ENCODE results near the gene PPP2CA. TPM values are rescaled to one million over a fixed set of nuclear protein-coding genes. Genes with fewer than 3 reads are reported as not detected.

Gene PPP2CA
- total RNA-seq, 1 donor from 2014 or later: 162 TPM

GRCh38 chr5:134242146-134242545 lies 16.3 kb upstream of the PPP2CA start:
- TF ChIP-seq CTCF (conservative IDR thresholded peaks at IDR 0.05; ENCODE audit: low read depth, low read length): no peak
- no peak overlapping the region for H3K4me3 ChIP-seq (ENCODE audit: low read depth, low read length)
- no peak for DNase-seq (ENCODE audit: low read depth)

GRCh38 chr5:134240421-134240962 lies 14.6 kb upstream of the PPP2CA start:
- no peak for TF ChIP-seq CTCF (conservative IDR thresholded peaks at IDR 0.05; ENCODE audit: low read depth, low read length)
- no peak for DNase-seq (ENCODE audit: low read depth)

GRCh38 chr5:134236820-134237219 lies 10.9 kb upstream of the PPP2CA start:
- no peak for DNase-seq (ENCODE audit: low read depth)
- TF ChIP-seq CTCF (conservative IDR thresholded peaks at IDR 0.05; ENCODE audit: low read depth, low read length): no peak

More at GRCh38 chr5:134240421-134240962, 14.6 kb upstream of the PPP2CA start:
- H3K4me3 ChIP-seq (ENCODE audit: low read depth, low read length): no peak overlapping the region

GRCh38 chr5:134236318-134236717 lies 10.4 kb upstream of the PPP2CA start:
- TF ChIP-seq CTCF (conservative IDR thresholded peaks at IDR 0.05; ENCODE audit: low read depth, low read length): no peak
- no peak for DNase-seq (ENCODE audit: low read depth)
- H3K4me3 ChIP-seq (ENCODE audit: low read depth, low read length): no peak overlapping the region

More at GRCh38 chr5:134236820-134237219, 10.9 kb upstream of the PPP2CA start:
- H3K4me3 ChIP-seq (ENCODE audit: low read depth, low read length): no peak overlapping the region

- DNase-seq (ENCODE audit: low read depth): no peak
- TF ChIP-seq CTCF (conservative IDR thresholded peaks at IDR 0.05; ENCODE audit: low read depth, low read length): no peak
- H3K4me3 ChIP-seq (ENCODE audit: low read depth, low read length): no peak overlapping the region
Observed at GRCh38 chr5:134228624-134229023, 2.8 kb upstream of the PPP2CA start.

- H3K4me3 ChIP-seq (ENCODE audit: low read depth, low read length): no peak overlapping the region
- no peak for DNase-seq (ENCODE audit: low read depth)
- no peak for TF ChIP-seq CTCF (conservative IDR thresholded peaks at IDR 0.05; ENCODE audit: low read depth, low read length)
Observed at GRCh38 chr5:134227776-134228175, 1.9 kb upstream of the PPP2CA start.

- peak overlapping the region; percentile 98 for H3K4me3 ChIP-seq (ENCODE audit: low read depth, low read length)
- no peak for DNase-seq (ENCODE audit: low read depth)
- peak; percentile 25 for TF ChIP-seq CTCF (conservative IDR thresholded peaks at IDR 0.05; ENCODE audit: low read depth, low read length)
Observed at GRCh38 chr5:134227259-134227658, 1.4 kb upstream of the PPP2CA start.

All from epithelial cell of proximal tubule (primary cell).